Skeletal muscle cell (primary cell): ENCODE results near the gene ARPC2.

Experiments
- DNase-seq: peaks from one replicate; pipeline ENCODE4 v3.0.0-alpha.2; 2010; ENCODE audit warnings: low read depth
- H3K4me3 ChIP-seq: 2 replicates; pipeline ENCODE4 v1.5.1; 2011; ENCODE audit warnings: low read depth, mild to moderate bottlenecking, control low read depth, low read length, moderate library complexity

The ARPC2 gene

GRCh38 chr2:218214116-218214515 lies 2.9 kb upstream of the ARPC2 start:
- no peak overlapping the region for H3K4me3 ChIP-seq
- no peak for DNase-seq

DNA sequence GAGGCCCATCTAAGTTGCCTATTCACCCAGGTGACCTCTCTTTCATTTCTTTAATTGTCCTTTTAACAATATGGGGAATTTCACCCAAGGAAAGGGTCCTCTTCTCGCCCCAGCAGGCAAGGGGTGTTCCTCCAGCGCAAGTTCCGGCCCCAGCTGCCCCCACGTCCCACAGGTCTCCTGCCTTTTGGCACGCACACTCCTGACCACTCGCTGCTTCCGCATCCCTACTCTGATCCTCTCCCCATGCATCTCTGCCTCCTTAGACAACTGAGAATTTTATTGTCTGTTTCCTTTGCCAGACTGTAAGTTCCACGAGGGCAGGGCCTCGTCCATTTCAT lies 684 bp upstream of the ARPC2 start:
- H3K4me3 ChIP-seq, result peak overlapping the region; percentile 99
- no peak for DNase-seq

GRCh38 chr2:218217360-218218267 lies 625 bp downstream of the ARPC2 start:
- H3K4me3 ChIP-seq, result peak overlapping the region; percentile 99
- no peak for DNase-seq

DNA sequence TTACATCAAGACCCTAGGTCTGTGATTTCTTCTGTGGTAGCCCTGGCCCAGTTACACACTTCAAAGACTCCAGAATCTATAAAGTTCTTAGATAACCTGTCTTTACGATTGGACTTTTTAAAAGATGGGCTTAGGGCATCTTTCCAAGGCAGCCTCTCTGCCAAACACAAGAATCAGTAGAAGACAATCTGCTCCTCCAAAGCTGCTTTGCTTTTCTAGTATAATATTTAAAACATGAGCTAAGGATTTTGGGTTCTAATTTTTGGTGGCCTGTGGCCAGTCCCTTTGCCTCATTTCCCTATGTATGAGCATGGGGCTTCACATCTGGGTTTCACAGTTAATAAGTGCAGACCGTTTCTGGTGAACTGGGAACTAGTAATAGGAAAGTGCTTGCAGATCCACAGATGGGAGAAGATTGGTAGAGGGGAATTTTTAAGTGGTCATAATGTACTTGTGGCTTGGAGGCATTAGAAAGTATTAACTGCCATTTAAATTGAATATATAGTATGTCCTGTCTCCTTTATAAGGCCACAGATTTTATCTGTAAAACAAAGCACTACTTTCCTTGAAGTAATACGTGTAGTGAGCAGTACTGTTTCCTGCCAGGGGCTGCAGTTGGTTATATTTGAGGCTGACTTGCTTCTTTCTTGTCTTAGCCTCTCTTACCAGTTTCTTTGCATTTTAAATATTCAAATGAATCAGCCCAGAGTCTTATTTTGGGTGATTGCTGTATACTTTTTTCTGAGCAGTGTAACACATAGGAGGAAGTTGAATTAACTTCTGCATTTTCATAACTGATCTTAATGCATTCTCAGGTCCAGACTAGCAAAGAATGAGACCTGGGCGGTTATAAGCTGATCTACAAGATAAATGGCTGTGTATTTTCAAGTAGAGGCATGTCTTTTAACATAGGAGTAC lies 1.5 kb downstream of the ARPC2 start:
- peak overlapping the region; percentile 99 for H3K4me3 ChIP-seq
- DNase-seq, result no peak

- DNase-seq, result no peak
- peak overlapping the region; percentile 99 for H3K4me3 ChIP-seq
Measured at GRCh38 chr2:218219934-218220333, 2.9 kb downstream of the ARPC2 start.

DNA sequence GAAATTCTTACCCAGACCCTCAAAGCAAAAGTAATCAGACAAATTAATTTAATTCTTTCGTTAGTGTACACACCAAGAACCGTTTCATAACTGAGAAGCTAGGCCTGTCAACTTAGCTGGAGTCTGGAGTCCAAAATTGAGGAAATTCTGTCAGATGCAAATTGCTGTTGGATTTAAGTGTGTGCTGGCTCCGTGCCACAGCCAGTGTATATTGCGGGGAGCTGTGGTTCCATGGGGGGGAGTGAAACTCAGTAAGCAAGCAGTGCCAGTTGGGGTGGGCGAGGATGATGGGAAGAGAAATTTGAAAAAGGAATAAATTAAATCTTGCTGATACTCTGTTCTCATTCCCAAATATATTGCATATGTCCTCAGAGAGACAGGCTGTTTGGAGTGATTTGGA lies 4.0 kb downstream of the ARPC2 start:
- H3K4me3 ChIP-seq, result no peak overlapping the region
- no peak for DNase-seq

GRCh38 chr2:218223046-218223445 lies 6.1 kb downstream of the ARPC2 start:
- no peak for DNase-seq
- no peak overlapping the region for H3K4me3 ChIP-seq

GRCh38 chr2:218224186-218224585 lies 7.2 kb downstream of the ARPC2 start:
- no peak overlapping the region for H3K4me3 ChIP-seq
- no peak for DNase-seq

GRCh38 chr2:218226903-218227302 lies 9.9 kb downstream of the ARPC2 start:
- no peak overlapping the region for H3K4me3 ChIP-seq
- DNase-seq, result no peak

DNA sequence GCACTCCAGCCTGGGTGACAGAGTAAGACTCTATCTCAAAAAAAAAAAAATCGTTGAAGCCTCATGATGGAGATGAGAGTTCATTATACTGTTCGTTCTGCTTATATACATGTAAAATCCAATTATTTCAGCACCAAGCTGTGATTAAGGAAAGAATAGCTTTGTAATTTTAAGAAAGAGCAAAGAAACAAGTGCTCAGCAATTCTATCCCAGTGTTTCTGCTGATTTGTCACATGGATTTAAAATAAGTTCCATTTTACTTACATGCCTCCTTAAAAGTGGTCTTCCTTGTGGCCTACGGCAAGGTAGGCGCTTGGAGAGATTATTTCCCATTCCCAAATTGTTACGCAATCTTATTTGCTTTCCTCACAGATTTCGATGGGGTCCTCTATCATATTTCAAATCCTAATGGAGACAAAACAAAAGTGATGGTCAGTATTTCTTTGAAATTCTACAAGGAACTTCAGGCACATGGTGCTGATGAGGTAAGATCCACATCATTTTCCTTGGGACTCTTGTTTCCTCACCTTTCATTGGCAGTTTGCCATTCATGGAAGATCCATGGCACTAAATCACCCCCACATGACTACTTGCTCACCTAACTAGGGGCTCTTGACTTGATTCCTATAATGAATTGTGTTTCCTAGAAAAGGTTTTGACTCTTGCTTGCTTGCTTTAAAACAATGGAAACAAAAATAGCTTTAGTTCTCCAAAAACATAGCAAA lies 11.5 kb downstream of the ARPC2 start:
- no peak for DNase-seq
- H3K4me3 ChIP-seq, result no peak overlapping the region

DNA sequence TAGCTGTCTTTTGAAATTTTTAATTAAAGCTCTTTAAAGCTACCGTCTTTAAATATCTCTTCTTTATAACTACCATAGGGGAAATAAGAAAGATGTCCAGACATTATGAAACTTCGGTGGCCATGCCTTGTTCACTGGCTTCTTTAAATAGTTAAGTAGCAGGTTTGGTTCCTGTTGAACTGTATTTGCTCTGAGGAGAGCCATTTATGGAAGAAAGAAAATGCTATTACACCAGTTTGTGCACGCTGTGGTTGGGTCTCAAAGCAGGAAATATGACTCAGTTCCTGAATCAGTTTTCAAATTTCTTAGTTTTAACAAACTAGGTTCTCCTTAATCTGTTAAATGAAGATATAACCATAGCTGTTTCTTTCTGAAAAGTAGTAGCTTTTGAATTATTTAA lies 12.2 kb downstream of the ARPC2 start:
- peak; percentile 54 for DNase-seq

GRCh38 chr2:218229851-218230250 lies 12.9 kb downstream of the ARPC2 start:
- H3K4me3 ChIP-seq, result no peak overlapping the region
- no peak for DNase-seq

More for the DNA sequence above, 12.2 kb downstream of the ARPC2 start:
- no peak overlapping the region for H3K4me3 ChIP-seq

DNA sequence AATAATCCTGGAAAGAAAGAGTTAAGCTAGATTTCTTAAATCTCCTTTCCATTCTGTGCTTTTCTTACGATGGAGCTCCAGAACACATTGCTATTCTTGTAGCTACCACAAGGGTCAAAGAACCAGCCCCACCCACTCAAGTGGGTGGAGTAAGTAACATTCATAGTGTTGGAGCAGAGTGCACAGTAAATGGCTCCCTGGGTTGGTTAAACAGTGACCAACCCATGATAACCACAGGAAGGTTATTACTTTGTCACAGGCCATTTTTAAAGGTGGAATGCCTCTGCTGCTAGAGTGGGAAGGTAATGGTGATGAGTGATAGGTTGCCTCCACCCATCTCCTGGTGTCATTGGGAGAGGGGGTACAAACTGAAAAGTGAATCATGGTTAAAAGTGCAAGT lies 13.9 kb downstream of the ARPC2 start:
- H3K4me3 ChIP-seq, result no peak overlapping the region
- DNase-seq, result no peak

GRCh38 chr2:218233543-218233942 lies 16.6 kb downstream of the ARPC2 start:
- DNase-seq, result no peak
- H3K4me3 ChIP-seq, result no peak overlapping the region

GRCh38 chr2:218234521-218234920 lies 17.5 kb downstream of the ARPC2 start:
- no peak for DNase-seq

DNA sequence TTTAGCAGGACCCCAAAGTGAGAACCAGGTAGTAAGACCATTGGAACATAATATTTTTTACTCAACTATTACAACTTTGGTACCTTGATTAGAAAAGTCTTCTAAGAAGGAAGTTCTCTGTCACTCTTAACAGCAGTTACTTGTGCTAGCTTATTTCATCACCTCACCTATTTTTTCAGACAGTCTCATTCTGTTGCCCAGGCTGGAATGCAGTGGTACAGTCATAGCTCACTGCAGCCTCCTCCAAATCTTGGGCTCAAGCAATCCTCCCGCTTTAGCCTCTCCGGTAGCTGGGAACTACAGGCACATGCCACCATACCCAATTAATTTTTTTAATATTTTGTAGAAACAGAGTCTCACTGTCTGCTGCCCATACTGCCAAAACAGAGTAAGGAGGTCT lies 18.0 kb downstream of the ARPC2 start:
- no peak overlapping the region for H3K4me3 ChIP-seq
- DNase-seq, result no peak

More at GRCh38 chr2:218234521-218234920, 17.5 kb downstream of the ARPC2 start:
- no peak overlapping the region for H3K4me3 ChIP-seq

GRCh38 chr2:218236829-218237228 lies 19.8 kb downstream of the ARPC2 start:
- H3K4me3 ChIP-seq, result no peak overlapping the region
- no peak for DNase-seq

GRCh38 chr2:218238887-218239286 lies 21.9 kb downstream of the ARPC2 start:
- H3K4me3 ChIP-seq, result no peak overlapping the region
- no peak for DNase-seq

GRCh38 chr2:218244204-218244603 lies 27.2 kb downstream of the ARPC2 start:
- no peak for DNase-seq
- no peak overlapping the region for H3K4me3 ChIP-seq

- DNase-seq, result no peak
- no peak overlapping the region for H3K4me3 ChIP-seq
Measured at GRCh38 chr2:218244665-218245064, 27.7 kb downstream of the ARPC2 start.
